Measurements from ENCODE around the gene ARHGAP24. TPM values are rescaled to one million over a fixed set of nuclear protein-coding genes. Genes with fewer than 3 reads are reported as not detected.
"Not testable (repeated sequence)": the region's sequence is repeated elsewhere in the genome, so short reads cannot be mapped to it uniquely, and the experiment has no call there.

Gene ARHGAP24
- total RNA-seq, 3 donors from 2014 or later = 5.2 to 11.6 (median 6.7) TPM

- no peak for DNase-seq
- TF ChIP-seq, protein P1, sequence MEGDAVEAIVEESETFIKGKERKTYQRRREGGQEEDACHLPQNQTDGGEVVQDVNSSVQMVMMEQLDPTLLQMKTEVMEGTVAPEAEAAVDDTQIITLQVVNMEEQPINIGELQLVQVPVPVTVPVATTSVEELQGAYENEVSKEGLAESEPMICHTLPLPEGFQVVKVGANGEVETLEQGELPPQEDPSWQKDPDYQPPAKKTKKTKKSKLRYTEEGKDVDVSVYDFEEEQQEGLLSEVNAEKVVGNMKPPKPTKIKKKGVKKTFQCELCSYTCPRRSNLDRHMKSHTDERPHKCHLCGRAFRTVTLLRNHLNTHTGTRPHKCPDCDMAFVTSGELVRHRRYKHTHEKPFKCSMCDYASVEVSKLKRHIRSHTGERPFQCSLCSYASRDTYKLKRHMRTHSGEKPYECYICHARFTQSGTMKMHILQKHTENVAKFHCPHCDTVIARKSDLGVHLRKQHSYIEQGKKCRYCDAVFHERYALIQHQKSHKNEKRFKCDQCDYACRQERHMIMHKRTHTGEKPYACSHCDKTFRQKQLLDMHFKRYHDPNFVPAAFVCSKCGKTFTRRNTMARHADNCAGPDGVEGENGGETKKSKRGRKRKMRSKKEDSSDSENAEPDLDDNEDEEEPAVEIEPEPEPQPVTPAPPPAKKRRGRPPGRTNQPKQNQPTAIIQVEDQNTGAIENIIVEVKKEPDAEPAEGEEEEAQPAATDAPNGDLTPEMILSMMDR (IDR thresholded peaks at IDR 0.05) = no peak
- intact Hi-C loops (cut with DNase I, micrococcal nuclease) = no loop called here
- no peaks in the 10 kb centered on the region for H3K9me3 ChIP-seq
- no peak overlapping the region for H3K4me3 ChIP-seq
- ATAC-seq = no peak
- H3K4me1 ChIP-seq (ENCODE audit: low read depth) = no peaks in the 10 kb centered on the region
- no peaks in the 10 kb centered on the region for H3K36me3 ChIP-seq (ENCODE audit: low read depth)
Measured at GRCh38 chr4:86015412-86016350, 540.7 kb downstream of the ARHGAP24 start.

- H3K9me3 ChIP-seq = no peaks in the 10 kb centered on the region
- ATAC-seq = no peak
- TF ChIP-seq, protein P1 (IDR thresholded peaks at IDR 0.05) = no peak
- no peak for DNase-seq
- no peak overlapping the region for H3K4me3 ChIP-seq
- no peaks in the 10 kb centered on the region for H3K36me3 ChIP-seq (ENCODE audit: low read depth)
- H3K4me1 ChIP-seq (ENCODE audit: low read depth) = no peaks in the 10 kb centered on the region
- intact Hi-C loops (cut with DNase I, micrococcal nuclease) = no loop called here
Measured at GRCh38 chr4:86019362-86019761, 544.4 kb downstream of the ARHGAP24 start.

DNA sequence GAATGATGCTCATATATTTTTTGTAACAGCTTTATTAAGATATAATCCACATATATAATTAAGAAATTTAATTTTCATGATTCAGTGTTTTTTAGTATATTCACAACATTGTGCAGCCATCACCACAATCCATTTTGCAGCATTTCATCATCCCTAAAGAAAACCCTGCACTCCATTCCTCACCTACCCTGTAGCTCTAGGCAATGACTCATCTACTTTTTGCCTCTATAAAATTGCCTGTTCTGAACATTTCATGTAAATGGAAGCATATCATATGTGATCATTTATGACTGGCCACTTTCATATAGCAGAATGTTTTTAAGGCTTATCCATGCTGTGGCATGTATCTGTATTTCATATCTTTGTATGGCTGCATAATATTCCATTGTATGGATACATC lies 545.0 kb downstream of the ARHGAP24 start:
- H3K36me3 ChIP-seq (ENCODE audit: low read depth) = no peaks in the 10 kb centered on the region
- ATAC-seq = no peak
- intact Hi-C loops (cut with DNase I, micrococcal nuclease) = no loop called here
- no peak overlapping the region for H3K4me3 ChIP-seq
- DNase-seq = no peak
- no peaks in the 10 kb centered on the region for H3K9me3 ChIP-seq
- TF ChIP-seq, protein P1 (IDR thresholded peaks at IDR 0.05) = no peak
- no peaks in the 10 kb centered on the region for H3K4me1 ChIP-seq (ENCODE audit: low read depth)

GRCh38 chr4:86021671-86022070 lies 546.7 kb downstream of the ARHGAP24 start:
- DNase-seq; H3K4me1 ChIP-seq (ENCODE audit: low read depth); H3K4me3 ChIP-seq; intact Hi-C loops (cut with DNase I, micrococcal nuclease); H3K36me3 ChIP-seq (ENCODE audit: low read depth); H3K9me3 ChIP-seq; ATAC-seq: not testable (repeated sequence)

DNA sequence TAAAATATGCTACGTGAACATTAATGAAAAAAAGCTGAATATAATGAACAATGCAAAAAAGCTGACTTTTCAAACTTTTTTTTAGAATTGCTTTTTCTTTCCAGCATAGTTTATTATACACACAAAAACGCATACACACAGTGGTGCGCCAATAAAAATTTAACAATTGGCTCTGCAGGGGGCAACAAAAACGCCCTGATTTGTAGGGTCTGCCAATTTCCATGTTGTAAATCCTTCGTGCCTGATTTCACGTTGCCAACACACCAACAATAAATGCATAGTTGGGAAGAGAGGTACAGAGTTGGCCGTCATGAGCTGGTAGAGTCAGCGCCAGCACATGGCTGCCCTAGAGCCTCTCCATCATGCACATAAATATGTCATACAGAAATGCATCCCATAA lies 551.8 kb downstream of the ARHGAP24 start:
- TF ChIP-seq, protein P1 (IDR thresholded peaks at IDR 0.05) = no peak
- intact Hi-C loops (cut with DNase I, micrococcal nuclease) = no loop called here
- no peaks in the 10 kb centered on the region for H3K36me3 ChIP-seq (ENCODE audit: low read depth)
- ATAC-seq (no peak), DNase-seq (no peak)
- no peaks in the 10 kb centered on the region for H3K9me3 ChIP-seq
- H3K4me1 ChIP-seq (ENCODE audit: low read depth) = no peaks in the 10 kb centered on the region
- H3K4me3 ChIP-seq = no peak overlapping the region

- TF ChIP-seq, protein P1 (IDR thresholded peaks at IDR 0.05) = no peak
- no peak for DNase-seq
- Histone ChIP-seq H3K36me3 (ENCODE audit: low read depth) (no peaks in the 10 kb centered on the region), H3K9me3 (no peaks in the 10 kb centered on the region), H3K4me1 (ENCODE audit: low read depth) (no peaks in the 10 kb centered on the region), H3K4me3 (no peak overlapping the region)
- intact Hi-C loops (cut with DNase I, micrococcal nuclease) = no loop called here
- no peak for ATAC-seq
Measured at GRCh38 chr4:86031927-86032326, 557.0 kb downstream of the ARHGAP24 start.
